Neural cell (in vitro differentiated cells): ENCODE measurements around the gene NDST3. TPM values are rescaled to one million over a fixed set of nuclear protein-coding genes. Genes with fewer than 3 reads are reported as not detected.

Source experiments
- H2AFZ ChIP-seq: fragments of 200-600, 300-800 bp; sonication (generic), shearing (Covaris generic); 2 replicates; pipeline ENCODE4 v1.6.0; 2014; ENCODE audit warnings: low read depth, mild to moderate bottlenecking, antibody characterized with exemption, low read length, moderate library complexity
- H3F3A ChIP-seq: fragments of 200-600 bp; shearing (Covaris generic); 2 replicates; pipeline ENCODE4 v1.6.1; 2016; ENCODE audit warnings: mild to moderate bottlenecking, moderate library complexity, mixed read lengths, antibody characterized with exemption, low read length; ENCODE audit not compliant: insufficient read depth, poor library complexity, severe bottlenecking
- H3K27ac ChIP-seq: fragments of 200-600, 300-800 bp; sonication (generic), shearing (Covaris generic); 2 replicates; pipeline ENCODE4 v1.5.1; 2014; ENCODE audit warnings: mild to moderate bottlenecking, low read length, moderate library complexity
- H3K27me3 ChIP-seq: fragments of 300-800, 200-600 bp; sonication (generic), shearing (Covaris generic); 2 replicates; pipeline ENCODE4 v1.6.0; 2014; ENCODE audit warnings: mild to moderate bottlenecking, low read depth, low read length, moderate library complexity; ENCODE audit not compliant: insufficient read depth
- H3K36me3 ChIP-seq: fragments of 300-800, 200-600 bp; sonication (generic), shearing (Covaris generic); 2 replicates; pipeline ENCODE4 v1.5.1; 2014; ENCODE audit warnings: mild to moderate bottlenecking, antibody characterized with exemption, low read length, moderate library complexity; ENCODE audit not compliant: insufficient read depth
- H3K4me2 ChIP-seq: fragments of 300-800, 200-600 bp; sonication (generic), shearing (Covaris generic); 2 replicates; pipeline ENCODE4 v1.6.0; 2014; ENCODE audit warnings: mild to moderate bottlenecking, low read length
- H3K4me3 ChIP-seq: fragments of 300-800, 200-600 bp; sonication (generic), shearing (Covaris generic); 2 replicates; pipeline ENCODE4 v1.5.1; 2014; ENCODE audit warnings: mild to moderate bottlenecking, low read length, moderate library complexity
- H3K79me2 ChIP-seq: fragments of 200-600 bp; shearing (Covaris generic); replicated peaks from 2 replicates; pipeline ENCODE4 v1.6.0; 2014; ENCODE audit warnings: mild to moderate bottlenecking, low read length, moderate library complexity; ENCODE audit not compliant: insufficient read depth
- H3K9ac ChIP-seq: fragments of 300-800, 200-600 bp; sonication (generic), shearing (Covaris generic); 2 replicates; pipeline ENCODE4 v1.6.1; 2016; ENCODE audit warnings: mild to moderate bottlenecking, low read length, mixed read lengths
- H3K9me2 ChIP-seq: fragments of 200-600 bp; shearing (Covaris generic); 2 replicates; pipeline ENCODE4 v1.6.1; 2016; ENCODE audit warnings: mild to moderate bottlenecking, low read length, mixed read lengths; ENCODE audit not compliant: insufficient read depth
- H3K9me3 ChIP-seq: fragments of 200-600, 300-800 bp; sonication (generic), shearing (Covaris generic); 2 replicates; pipeline ENCODE4 v1.6.1; 2016; ENCODE audit warnings: mild to moderate bottlenecking, mixed run types, low read length, moderate library complexity, mixed read lengths
- H4K20me1 ChIP-seq: fragments of 200-600 bp; shearing (Covaris generic); 2 replicates; pipeline ENCODE4 v1.6.1; 2016; ENCODE audit warnings: mild to moderate bottlenecking, mixed run types; ENCODE audit not compliant: insufficient read depth
- EZH2 ChIP-seq: fragments of 200-600, 300-800 bp; shearing (Covaris generic), sonication (generic); IDR thresholded peaks from 2 replicates; pipeline ENCODE4 v1.6.1; 2014; ENCODE audit warnings: antibody characterized with exemption, low read length, borderline replicate concordance, mild to moderate bottlenecking; ENCODE audit not compliant: insufficient read depth, poor library complexity, severe bottlenecking
- MXI1 ChIP-seq: fragments of 450-650 bp; conservative IDR thresholded peaks from 2 replicates; pipeline ENCODE4 v1.6.1; 2014; ENCODE audit warnings: antibody characterized with exemption, mild to moderate bottlenecking; ENCODE audit not compliant: poor library complexity, severe bottlenecking
- POLR2AphosphoS5 ChIP-seq: IDR thresholded peaks from 2 replicates; pipeline ENCODE4 v1.6.1; 2012
- RAD21 ChIP-seq: fragments of 450-650 bp; conservative IDR thresholded peaks from 2 replicates; pipeline ENCODE4 v1.6.1; 2014; ENCODE audit warnings: antibody characterized with exemption, mild to moderate bottlenecking, moderate library complexity
- polyA plus RNA-seq: library from polyadenylated mRNA; depleted of rRNA; stranded (reverse); fragments of >200 nt; gene quantifications from 2 replicates; pipeline ENCODE4 v1.2.3, GENCODE V29; 2014
- TF ChIP-seq, protein P1 (sequence below): fragments of 450-650 bp; IDR thresholded peaks from 2 replicates; pipeline ENCODE4 v1.5.1; 2014; ENCODE audit warnings: antibody characterized with exemption, mild to moderate bottlenecking, moderate library complexity; ENCODE audit not compliant: poor library complexity, severe bottlenecking
- TF ChIP-seq, protein P2 (sequence below): IDR thresholded peaks from 2 replicates; pipeline ENCODE4 v1.6.1; 2012; ENCODE audit warnings: borderline replicate concordance

NDST3 gene
- polyA plus RNA-seq, 1 donor from 2014 or later: 4.0 TPM

DNA sequence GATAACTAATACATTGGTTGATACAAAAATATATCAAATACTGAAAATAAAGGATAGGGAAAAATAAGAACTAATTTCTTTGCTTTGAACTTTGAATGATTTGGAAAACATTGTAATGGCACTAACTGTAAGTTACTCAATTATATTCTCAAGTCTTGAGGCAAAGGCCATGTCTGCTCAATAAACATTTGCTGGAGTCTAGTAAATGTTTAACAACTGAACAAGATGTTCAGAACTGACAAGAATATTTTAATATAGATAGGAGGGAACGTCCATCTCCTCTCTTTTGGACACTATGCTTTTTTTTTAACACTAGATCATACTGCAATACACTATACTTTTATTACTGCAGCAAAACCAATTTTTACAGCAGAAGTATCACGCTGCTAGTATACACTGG, 242.3 kb downstream of the NDST3 start:
- TF ChIP-seq, protein P1, sequence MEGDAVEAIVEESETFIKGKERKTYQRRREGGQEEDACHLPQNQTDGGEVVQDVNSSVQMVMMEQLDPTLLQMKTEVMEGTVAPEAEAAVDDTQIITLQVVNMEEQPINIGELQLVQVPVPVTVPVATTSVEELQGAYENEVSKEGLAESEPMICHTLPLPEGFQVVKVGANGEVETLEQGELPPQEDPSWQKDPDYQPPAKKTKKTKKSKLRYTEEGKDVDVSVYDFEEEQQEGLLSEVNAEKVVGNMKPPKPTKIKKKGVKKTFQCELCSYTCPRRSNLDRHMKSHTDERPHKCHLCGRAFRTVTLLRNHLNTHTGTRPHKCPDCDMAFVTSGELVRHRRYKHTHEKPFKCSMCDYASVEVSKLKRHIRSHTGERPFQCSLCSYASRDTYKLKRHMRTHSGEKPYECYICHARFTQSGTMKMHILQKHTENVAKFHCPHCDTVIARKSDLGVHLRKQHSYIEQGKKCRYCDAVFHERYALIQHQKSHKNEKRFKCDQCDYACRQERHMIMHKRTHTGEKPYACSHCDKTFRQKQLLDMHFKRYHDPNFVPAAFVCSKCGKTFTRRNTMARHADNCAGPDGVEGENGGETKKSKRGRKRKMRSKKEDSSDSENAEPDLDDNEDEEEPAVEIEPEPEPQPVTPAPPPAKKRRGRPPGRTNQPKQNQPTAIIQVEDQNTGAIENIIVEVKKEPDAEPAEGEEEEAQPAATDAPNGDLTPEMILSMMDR: no peak
- TF ChIP-seq EZH2: no peak
- no peak for TF ChIP-seq POLR2AphosphoS5
- Histone ChIP-seq H3K9me2 (no peaks in the 10 kb centered on the region), H3K27me3 (no peaks in the 10 kb centered on the region)

DNA sequence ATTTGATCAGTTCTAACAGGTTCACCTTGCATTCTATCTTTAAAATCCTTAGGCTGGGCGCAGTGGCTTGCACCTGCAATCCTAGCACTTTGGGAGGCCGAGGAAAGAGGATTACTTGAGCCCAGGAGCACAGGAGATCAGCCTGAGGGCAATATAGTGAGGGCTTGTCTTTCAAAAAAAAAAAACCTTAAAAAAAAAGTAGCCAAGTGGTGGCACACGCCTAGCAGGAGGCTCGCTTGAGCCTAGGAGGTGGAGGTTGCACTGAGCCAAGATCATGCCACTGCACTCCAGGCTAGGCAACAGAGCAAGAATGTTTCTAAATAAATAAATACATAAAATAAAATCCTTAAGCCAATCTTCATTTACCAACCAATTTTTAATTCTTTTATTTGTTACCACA, 243.0 kb downstream of the NDST3 start:
- Histone ChIP-seq H2AFZ (no peak overlapping the region), H3K27ac (no peak overlapping the region), H3K36me3 (no peaks in the 10 kb centered on the region)

More for the DNA sequence above, 242.3 kb downstream of the NDST3 start:
- no peak overlapping the region for H3K9ac ChIP-seq
- no peak overlapping the region for H3K27ac ChIP-seq
- H3K36me3 ChIP-seq: no peaks in the 10 kb centered on the region
- H4K20me1 ChIP-seq: no peaks in the 10 kb centered on the region
- H3K4me2 ChIP-seq: no peak overlapping the region
- no peaks in the 10 kb centered on the region for H3K9me3 ChIP-seq
- H2AFZ ChIP-seq: no peak overlapping the region
- H3K79me2 ChIP-seq: no peaks in the 10 kb centered on the region
- no peaks in the 10 kb centered on the region for H3F3A ChIP-seq
- H3K4me3 ChIP-seq: no peak overlapping the region

DNA sequence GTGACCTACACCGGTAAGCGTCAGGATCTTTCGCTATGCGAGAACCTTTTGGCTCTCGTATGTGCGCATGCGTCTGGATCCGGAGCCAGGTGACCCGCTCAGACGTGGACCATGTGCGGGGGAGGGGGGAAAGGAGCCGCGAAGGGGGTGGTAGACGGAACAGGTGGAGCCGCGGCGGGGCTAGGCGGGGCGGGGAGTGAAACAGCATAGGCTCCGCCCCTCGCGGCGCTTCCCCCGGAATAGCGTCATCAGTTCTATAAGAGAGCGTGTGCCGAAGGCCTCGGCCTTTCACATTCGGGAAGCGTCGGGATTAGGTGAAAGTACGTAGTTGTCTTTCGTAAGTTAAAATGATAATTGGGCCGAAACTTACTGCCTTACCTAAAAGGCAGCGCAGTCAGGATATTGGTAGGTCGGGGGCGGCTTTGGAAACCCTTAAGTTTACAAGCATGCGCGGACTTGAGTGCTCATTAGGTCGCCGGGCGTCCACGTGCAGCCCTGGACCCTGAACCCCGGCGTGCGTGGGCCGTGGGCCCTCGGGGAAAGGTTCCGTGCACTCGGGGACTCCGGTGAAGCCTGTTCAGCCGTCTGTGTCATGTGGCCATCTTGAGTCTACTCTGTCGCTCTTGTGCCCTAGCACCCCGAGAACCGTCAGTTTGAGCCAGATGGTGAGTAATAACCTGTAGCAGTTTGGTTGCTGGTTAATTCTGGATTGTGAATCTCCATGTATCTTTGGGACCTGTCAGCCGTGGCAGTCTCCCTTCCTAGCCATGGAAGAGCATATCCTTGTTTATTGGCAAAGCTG, 244.4 kb downstream of the NDST3 start:
- TF ChIP-seq RAD21 (no peak), MXI1 (peak; percentile 89), POLR2AphosphoS5 (peak; percentile 33)
- TF ChIP-seq, protein P2, sequence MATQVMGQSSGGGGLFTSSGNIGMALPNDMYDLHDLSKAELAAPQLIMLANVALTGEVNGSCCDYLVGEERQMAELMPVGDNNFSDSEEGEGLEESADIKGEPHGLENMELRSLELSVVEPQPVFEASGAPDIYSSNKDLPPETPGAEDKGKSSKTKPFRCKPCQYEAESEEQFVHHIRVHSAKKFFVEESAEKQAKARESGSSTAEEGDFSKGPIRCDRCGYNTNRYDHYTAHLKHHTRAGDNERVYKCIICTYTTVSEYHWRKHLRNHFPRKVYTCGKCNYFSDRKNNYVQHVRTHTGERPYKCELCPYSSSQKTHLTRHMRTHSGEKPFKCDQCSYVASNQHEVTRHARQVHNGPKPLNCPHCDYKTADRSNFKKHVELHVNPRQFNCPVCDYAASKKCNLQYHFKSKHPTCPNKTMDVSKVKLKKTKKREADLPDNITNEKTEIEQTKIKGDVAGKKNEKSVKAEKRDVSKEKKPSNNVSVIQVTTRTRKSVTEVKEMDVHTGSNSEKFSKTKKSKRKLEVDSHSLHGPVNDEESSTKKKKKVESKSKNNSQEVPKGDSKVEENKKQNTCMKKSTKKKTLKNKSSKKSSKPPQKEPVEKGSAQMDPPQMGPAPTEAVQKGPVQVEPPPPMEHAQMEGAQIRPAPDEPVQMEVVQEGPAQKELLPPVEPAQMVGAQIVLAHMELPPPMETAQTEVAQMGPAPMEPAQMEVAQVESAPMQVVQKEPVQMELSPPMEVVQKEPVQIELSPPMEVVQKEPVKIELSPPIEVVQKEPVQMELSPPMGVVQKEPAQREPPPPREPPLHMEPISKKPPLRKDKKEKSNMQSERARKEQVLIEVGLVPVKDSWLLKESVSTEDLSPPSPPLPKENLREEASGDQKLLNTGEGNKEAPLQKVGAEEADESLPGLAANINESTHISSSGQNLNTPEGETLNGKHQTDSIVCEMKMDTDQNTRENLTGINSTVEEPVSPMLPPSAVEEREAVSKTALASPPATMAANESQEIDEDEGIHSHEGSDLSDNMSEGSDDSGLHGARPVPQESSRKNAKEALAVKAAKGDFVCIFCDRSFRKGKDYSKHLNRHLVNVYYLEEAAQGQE: peak; percentile 47

More for the DNA sequence above, 243.0 kb downstream of the NDST3 start:
- H3K79me2 ChIP-seq: no peaks in the 10 kb centered on the region
- no peak overlapping the region for H3K4me3 ChIP-seq
- TF ChIP-seq RAD21: no peak
- no peak overlapping the region for H3K9ac ChIP-seq
- no peaks in the 10 kb centered on the region for H4K20me1 ChIP-seq
- H3K9me3 ChIP-seq: no peaks in the 10 kb centered on the region
- H3K4me2 ChIP-seq: no peak overlapping the region
- no peaks in the 10 kb centered on the region for H3K9me2 ChIP-seq
- no peaks in the 10 kb centered on the region for H3F3A ChIP-seq
- H3K27me3 ChIP-seq: no peaks in the 10 kb centered on the region

More for the DNA sequence above, 244.4 kb downstream of the NDST3 start:
- Histone ChIP-seq H3K79me2 (no peaks in the 10 kb centered on the region), H3K9me2 (no peaks in the 10 kb centered on the region), H3K4me3 (peak overlapping the region; percentile 74), H3F3A (no peaks in the 10 kb centered on the region), H2AFZ (peak overlapping the region; percentile 43), H3K27me3 (no peaks in the 10 kb centered on the region), H3K27ac (peak overlapping the region; percentile 22), H4K20me1 (no peaks in the 10 kb centered on the region), H3K9me3 (no peaks in the 10 kb centered on the region), H3K4me2 (peak overlapping the region; percentile 6), H3K36me3 (no peaks in the 10 kb centered on the region), H3K9ac (peak overlapping the region; percentile 61)
